HCT116 (cell line): ENCODE data around the gene SMYD3. TPM values are rescaled to one million over a fixed set of nuclear protein-coding genes. Genes with fewer than 3 reads are reported as not detected.

ENCODE experiments used
- ATAC-seq: fragments of 200-7000 bp; cut with Tn5 transposase; 2 replicates; pipeline ENCODE4 v1.9.1; 2020; ENCODE audit warnings: mild to moderate bottlenecking, moderate library complexity
- BruUV-seq: library from RNA; stranded (reverse); fragments of 400-500 nt; replicated peaks from 2 replicates; lab custom pipeline; 2021; lab: Mats Ljungman, UMichigan
- CTCF ChIA-PET: fragments of 300-600 bp; sonication (Branson Sonifier 250); formaldehyde crosslinking; loops from one replicate; lab custom pipeline; 2021; ENCODE audit warnings: antibody characterized with exemption; lab: Charles Lee
- POLR2A ChIA-PET: fragments of 300-600, 350-600 bp; sonication (Branson Sonifier 250); formaldehyde crosslinking; loops from one replicate; lab custom pipeline; 2021; ENCODE audit warnings: antibody characterized with exemption; lab: Charles Lee
- RAD21 ChIA-PET, 2 experiments: fragments of 300-600 bp; sonication (Branson Sonifier 250); formaldehyde crosslinking; loops; one replicate each; lab custom pipeline; 2023; ENCODE audit warnings: low total read pairs in 2 of 2; ENCODE audit not compliant: uncharacterized antibody in 2 of 2, unreplicated experiment in 2 of 2, low non-redundant PET in 1 of 2; lab: Charles Lee
- DNase-seq: peaks from one replicate; pipeline ENCODE4 v3.0.0-alpha.2; 2010; ENCODE audit warnings: low read depth, low spot score
- H2AFZ ChIP-seq: fragments of 200-600 bp; shearing (Covaris generic), sonication (generic); 2 replicates; pipeline ENCODE4 v1.6.1; 2017; ENCODE audit warnings: low read depth, mixed run types, mixed read lengths, antibody characterized with exemption, low read length; ENCODE audit not compliant: poor library complexity, severe bottlenecking
- H3K27ac ChIP-seq: 2 replicates; pipeline ENCODE4 v1.5.1; 2012; ENCODE audit warnings: low read depth, low read length
- H3K27me3 ChIP-seq: fragments of 200-600 bp; sonication (generic); 2 replicates; pipeline ENCODE4 v1.6.1; 2016; ENCODE audit warnings: mixed run types, low read length, mixed read lengths; ENCODE audit not compliant: insufficient read depth
- H3K36me3 ChIP-seq, 2 experiments: fragments of 200-500 bp in 1 of 2; fragments of 200-600 bp in 1 of 2; sonication (Bioruptor generic) in 1 of 2; sonication (generic) in 1 of 2; 2 replicates each; pipeline versions ENCODE4 v1.5.1 to v1.6.1; 2014 to 2016; ENCODE audit warnings: low read length in 2 of 2, inconsistent platforms in 1 of 2, mixed read lengths in 1 of 2, mixed run types in 1 of 2; ENCODE audit not compliant: insufficient read depth in 2 of 2, control insufficient read depth in 1 of 2
- H3K4me1 ChIP-seq, 2 experiments: fragments of 200-600 bp in 1 of 2; sonication (generic) in 1 of 2; 2 replicates each; pipeline versions ENCODE4 v1.5.1 to v1.6.1; 2012 to 2017; ENCODE audit warnings: low read length in 2 of 2, inconsistent platforms in 1 of 2, mild to moderate bottlenecking in 1 of 2, mixed read lengths in 1 of 2, mixed run types in 1 of 2, moderate library complexity in 1 of 2; ENCODE audit not compliant: insufficient read depth in 2 of 2, control insufficient read depth in 1 of 2
- H3K4me2 ChIP-seq: fragments of 200-600 bp; sonication (generic); 2 replicates; pipeline ENCODE4 v1.6.1; 2017; ENCODE audit warnings: mixed run types, low read length, mixed read lengths
- H3K4me3 ChIP-seq, 2 experiments: fragments of 200-600 bp in 1 of 2; sonication (generic) in 1 of 2; replicated peaks in 1 of 2; 2 replicates each; pipeline ENCODE4 v1.5.1; 2011 to 2016; ENCODE audit warnings: low read length in 2 of 2, control low read depth in 1 of 2, low read depth in 1 of 2, mild to moderate bottlenecking in 1 of 2, mixed read lengths in 1 of 2, mixed run types in 1 of 2
- H3K79me2 ChIP-seq: fragments of 200-600 bp; sonication (generic); 2 replicates; pipeline ENCODE4 v1.6.1; 2017; ENCODE audit warnings: mild to moderate bottlenecking, mixed run types, low read length, moderate library complexity, mixed read lengths; ENCODE audit not compliant: insufficient read depth
- H3K9ac ChIP-seq: fragments of 200-600 bp; sonication (generic); 2 replicates; pipeline ENCODE4 v1.6.1; 2016; ENCODE audit warnings: low read length, mixed read lengths
- H3K9me2 ChIP-seq: fragments of 200-600 bp; sonication (generic), shearing (Covaris generic); 2 replicates; pipeline ENCODE4 v1.6.1; 2017; ENCODE audit warnings: mixed run types, mild to moderate bottlenecking, moderate library complexity; ENCODE audit not compliant: insufficient read depth
- H3K9me3 ChIP-seq, 2 experiments: fragments of 200-500 bp in 1 of 2; fragments of 200-600 bp in 1 of 2; sonication (Bioruptor generic) in 1 of 2; sonication (generic) in 1 of 2; 2 replicates each; pipeline ENCODE4 v1.6.1; 2014 to 2017; ENCODE audit warnings: low read length in 2 of 2, mixed read lengths in 2 of 2, inconsistent platforms in 1 of 2, low read depth in 1 of 2, mild to moderate bottlenecking in 1 of 2, mixed run types in 1 of 2, moderate library complexity in 1 of 2; ENCODE audit not compliant: control insufficient read depth in 1 of 2, insufficient read depth in 1 of 2
- H4K20me1 ChIP-seq: fragments of 200-600 bp; sonication (generic), shearing (Covaris generic); 2 replicates; pipeline ENCODE4 v1.6.1; 2017; ENCODE audit warnings: mixed run types, mild to moderate bottlenecking, moderate library complexity; ENCODE audit not compliant: insufficient read depth
- CEBPB ChIP-seq: IDR thresholded peaks from 2 replicates; pipeline ENCODE4 v1.6.1; 2012; ENCODE audit warnings: low read depth
- ELF1 ChIP-seq: IDR thresholded peaks from 2 replicates; pipeline ENCODE4 v1.6.1; 2012; ENCODE audit warnings: low read depth, borderline replicate concordance
- EZH2 ChIP-seq: fragments of 200-600 bp; sonication (generic); IDR thresholded peaks from 2 replicates; pipeline ENCODE4 v1.6.1; 2017; ENCODE audit warnings: antibody characterized with exemption, mixed run types
- FOSL1 ChIP-seq: IDR thresholded peaks from 2 replicates; pipeline ENCODE4 v1.6.1; 2012; ENCODE audit warnings: low read depth
- JUND ChIP-seq: IDR thresholded peaks from 2 replicates; pipeline ENCODE4 v1.6.1; 2012
- POLR2A ChIP-seq: IDR thresholded peaks from 2 replicates; pipeline ENCODE4 v1.7.0; 2011; ENCODE audit warnings: borderline replicate concordance; ENCODE audit not compliant: insufficient read depth, insufficient read length; ENCODE audit errors: extremely low read depth
- RAD21 ChIP-seq: IDR thresholded peaks from 2 replicates; pipeline ENCODE4 v1.6.1; 2012; ENCODE audit warnings: low read depth, mild to moderate bottlenecking
- SIN3A ChIP-seq: IDR thresholded peaks from 2 replicates; pipeline ENCODE4 v1.6.1; 2012; ENCODE audit warnings: low read depth
- SP1 ChIP-seq: IDR thresholded peaks from 2 replicates; pipeline ENCODE4 v1.6.1; 2012; ENCODE audit warnings: low read depth
- TCF7L2 ChIP-seq: IDR thresholded peaks from 2 replicates; pipeline ENCODE4 v1.7.0; 2011; ENCODE audit warnings: borderline replicate concordance, inconsistent platforms; ENCODE audit not compliant: insufficient read depth, insufficient read length; ENCODE audit errors: extremely low read depth
- YY1 ChIP-seq: IDR thresholded peaks from 2 replicates; pipeline ENCODE4 v1.6.1; 2011; ENCODE audit warnings: low read length, low read depth, moderate library complexity, mild to moderate bottlenecking; ENCODE audit not compliant: insufficient replicate concordance; ENCODE audit errors: extremely low read depth
- intact Hi-C: fragments of 100-400 bp; cut with micrococcal nuclease; formaldehyde crosslinking; loops from 2 replicates; pipeline ENCODE4 v1.10.0; 2022
- total RNA-seq: library from RNA; stranded (reverse); gene quantifications from one replicate; pipeline ENCODE4 v1.2.1, GENCODE V29; 2021; ENCODE audit not compliant: unreplicated experiment
- TF ChIP-seq, protein P1 (sequence below): IDR thresholded peaks from 2 replicates; pipeline ENCODE4 v1.6.1; 2012; ENCODE audit warnings: low read depth
- TF ChIP-seq, protein P2 (sequence below): IDR thresholded peaks from 2 replicates; pipeline ENCODE4 v1.6.1; 2011; ENCODE audit warnings: mild to moderate bottlenecking, low read length, moderate library complexity; ENCODE audit not compliant: insufficient replicate concordance; ENCODE audit errors: extremely low read depth
- TF ChIP-seq, protein P3 (sequence below): IDR thresholded peaks from 2 replicates; pipeline ENCODE4 v1.6.1; 2012
- TF ChIP-seq, protein P4 (sequence below), 3 experiments: fragments of 200-600 bp in 1 of 3; sonication (generic) in 1 of 3; IDR thresholded peaks in 2 of 3; conservative IDR thresholded peaks in 1 of 3; 2 replicates each; pipeline ENCODE4 v1.5.1; 2012 to 2017; ENCODE audit warnings: low read depth in 2 of 3, low read length in 2 of 3, antibody characterized with exemption in 1 of 3, borderline replicate concordance in 1 of 3, control low read depth in 1 of 3, mild to moderate bottlenecking in 1 of 3, mixed read lengths in 1 of 3, mixed run types in 1 of 3, moderate library complexity in 1 of 3; ENCODE audit not compliant: insufficient read depth in 1 of 3

Gene SMYD3
- total RNA-seq, 1 experiment from 2014 or later = 33.6 TPM

DNA sequence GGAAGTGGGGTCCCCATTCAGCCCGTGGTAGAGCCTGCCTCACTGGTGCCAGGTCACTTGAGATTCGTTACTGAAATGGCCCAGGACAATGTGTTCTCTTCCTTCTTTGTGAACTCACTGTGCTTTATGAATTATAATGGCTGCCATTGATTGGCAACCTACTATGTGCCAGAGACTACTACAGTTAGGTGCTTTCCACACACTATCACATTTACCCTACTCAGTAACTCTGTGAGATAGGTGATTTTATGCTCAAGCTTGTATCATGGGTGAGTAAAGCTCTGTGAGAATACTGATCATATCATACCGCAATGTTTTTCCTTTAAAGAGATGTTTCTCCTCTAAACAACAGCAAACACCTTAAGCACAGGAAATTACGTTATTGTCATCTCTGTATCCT is 225.9 kb downstream of the SMYD3 start:
- intact Hi-C loops = loop anchor here (2.0 to 10.0 kb wide), 4 partner anchors 174 to 1126 kb away; partner anchors contain the start of gene KIF26B
- TF ChIP-seq FOSL1 (no peak), SP1 (no peak), RAD21 (no peak), CEBPB (no peak), JUND (no peak), POLR2A (no peak), YY1 (no peak), SIN3A (no peak), ELF1 (no peak), TCF7L2 (no peak), EZH2 (no peak)
- TF ChIP-seq, protein P1, sequence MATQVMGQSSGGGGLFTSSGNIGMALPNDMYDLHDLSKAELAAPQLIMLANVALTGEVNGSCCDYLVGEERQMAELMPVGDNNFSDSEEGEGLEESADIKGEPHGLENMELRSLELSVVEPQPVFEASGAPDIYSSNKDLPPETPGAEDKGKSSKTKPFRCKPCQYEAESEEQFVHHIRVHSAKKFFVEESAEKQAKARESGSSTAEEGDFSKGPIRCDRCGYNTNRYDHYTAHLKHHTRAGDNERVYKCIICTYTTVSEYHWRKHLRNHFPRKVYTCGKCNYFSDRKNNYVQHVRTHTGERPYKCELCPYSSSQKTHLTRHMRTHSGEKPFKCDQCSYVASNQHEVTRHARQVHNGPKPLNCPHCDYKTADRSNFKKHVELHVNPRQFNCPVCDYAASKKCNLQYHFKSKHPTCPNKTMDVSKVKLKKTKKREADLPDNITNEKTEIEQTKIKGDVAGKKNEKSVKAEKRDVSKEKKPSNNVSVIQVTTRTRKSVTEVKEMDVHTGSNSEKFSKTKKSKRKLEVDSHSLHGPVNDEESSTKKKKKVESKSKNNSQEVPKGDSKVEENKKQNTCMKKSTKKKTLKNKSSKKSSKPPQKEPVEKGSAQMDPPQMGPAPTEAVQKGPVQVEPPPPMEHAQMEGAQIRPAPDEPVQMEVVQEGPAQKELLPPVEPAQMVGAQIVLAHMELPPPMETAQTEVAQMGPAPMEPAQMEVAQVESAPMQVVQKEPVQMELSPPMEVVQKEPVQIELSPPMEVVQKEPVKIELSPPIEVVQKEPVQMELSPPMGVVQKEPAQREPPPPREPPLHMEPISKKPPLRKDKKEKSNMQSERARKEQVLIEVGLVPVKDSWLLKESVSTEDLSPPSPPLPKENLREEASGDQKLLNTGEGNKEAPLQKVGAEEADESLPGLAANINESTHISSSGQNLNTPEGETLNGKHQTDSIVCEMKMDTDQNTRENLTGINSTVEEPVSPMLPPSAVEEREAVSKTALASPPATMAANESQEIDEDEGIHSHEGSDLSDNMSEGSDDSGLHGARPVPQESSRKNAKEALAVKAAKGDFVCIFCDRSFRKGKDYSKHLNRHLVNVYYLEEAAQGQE = no peak
- TF ChIP-seq, protein P2, sequence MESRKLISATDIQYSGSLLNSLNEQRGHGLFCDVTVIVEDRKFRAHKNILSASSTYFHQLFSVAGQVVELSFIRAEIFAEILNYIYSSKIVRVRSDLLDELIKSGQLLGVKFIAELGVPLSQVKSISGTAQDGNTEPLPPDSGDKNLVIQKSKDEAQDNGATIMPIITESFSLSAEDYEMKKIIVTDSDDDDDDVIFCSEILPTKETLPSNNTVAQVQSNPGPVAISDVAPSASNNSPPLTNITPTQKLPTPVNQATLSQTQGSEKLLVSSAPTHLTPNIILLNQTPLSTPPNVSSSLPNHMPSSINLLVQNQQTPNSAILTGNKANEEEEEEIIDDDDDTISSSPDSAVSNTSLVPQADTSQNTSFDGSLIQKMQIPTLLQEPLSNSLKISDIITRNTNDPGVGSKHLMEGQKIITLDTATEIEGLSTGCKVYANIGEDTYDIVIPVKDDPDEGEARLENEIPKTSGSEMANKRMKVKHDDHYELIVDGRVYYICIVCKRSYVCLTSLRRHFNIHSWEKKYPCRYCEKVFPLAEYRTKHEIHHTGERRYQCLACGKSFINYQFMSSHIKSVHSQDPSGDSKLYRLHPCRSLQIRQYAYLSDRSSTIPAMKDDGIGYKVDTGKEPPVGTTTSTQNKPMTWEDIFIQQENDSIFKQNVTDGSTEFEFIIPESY = no peak
- TF ChIP-seq, protein P3, sequence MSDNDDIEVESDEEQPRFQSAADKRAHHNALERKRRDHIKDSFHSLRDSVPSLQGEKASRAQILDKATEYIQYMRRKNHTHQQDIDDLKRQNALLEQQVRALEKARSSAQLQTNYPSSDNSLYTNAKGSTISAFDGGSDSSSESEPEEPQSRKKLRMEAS = no peak
- TF ChIP-seq, protein P4, sequence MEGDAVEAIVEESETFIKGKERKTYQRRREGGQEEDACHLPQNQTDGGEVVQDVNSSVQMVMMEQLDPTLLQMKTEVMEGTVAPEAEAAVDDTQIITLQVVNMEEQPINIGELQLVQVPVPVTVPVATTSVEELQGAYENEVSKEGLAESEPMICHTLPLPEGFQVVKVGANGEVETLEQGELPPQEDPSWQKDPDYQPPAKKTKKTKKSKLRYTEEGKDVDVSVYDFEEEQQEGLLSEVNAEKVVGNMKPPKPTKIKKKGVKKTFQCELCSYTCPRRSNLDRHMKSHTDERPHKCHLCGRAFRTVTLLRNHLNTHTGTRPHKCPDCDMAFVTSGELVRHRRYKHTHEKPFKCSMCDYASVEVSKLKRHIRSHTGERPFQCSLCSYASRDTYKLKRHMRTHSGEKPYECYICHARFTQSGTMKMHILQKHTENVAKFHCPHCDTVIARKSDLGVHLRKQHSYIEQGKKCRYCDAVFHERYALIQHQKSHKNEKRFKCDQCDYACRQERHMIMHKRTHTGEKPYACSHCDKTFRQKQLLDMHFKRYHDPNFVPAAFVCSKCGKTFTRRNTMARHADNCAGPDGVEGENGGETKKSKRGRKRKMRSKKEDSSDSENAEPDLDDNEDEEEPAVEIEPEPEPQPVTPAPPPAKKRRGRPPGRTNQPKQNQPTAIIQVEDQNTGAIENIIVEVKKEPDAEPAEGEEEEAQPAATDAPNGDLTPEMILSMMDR (IDR thresholded peaks at IDR 0.05 in 2 of 3, conservative IDR thresholded peaks at IDR 0.05 in 1 of 3; ENCODE audit: borderline replicate concordance in 1 of 3, insufficient read depth in 1 of 3, low read depth in 2 of 3, low read length in 2 of 3) = no peak
- no peak overlapping the region for H3K9ac ChIP-seq
- H4K20me1 ChIP-seq = no peaks in the 10 kb centered on the region
- ChIA-PET CTCF (interaction anchor here (0.6 to 1.1 kb wide), 2 partner anchors 268 to 269 kb away, joined by 4 to 6 read pairs; no protein-coding TSS in a partner anchor), POLR2A (no interaction called here), RAD21 (interaction anchor here in 1 of 2 experiments (0.7 kb wide), 1 partner anchor 1128 kb away, joined by 3 read pairs; no protein-coding TSS in a partner anchor)
- no peak for DNase-seq
- H3K9me2 ChIP-seq = no peaks in the 10 kb centered on the region
- no peaks in the 10 kb centered on the region for H3K36me3 ChIP-seq
- H3K27ac ChIP-seq = no peak overlapping the region
- H3K9me3 ChIP-seq = no peaks in the 10 kb centered on the region
- no peak overlapping the region for H3K4me2 ChIP-seq
- H3K4me1 ChIP-seq = no peaks in the 10 kb centered on the region
- BruUV-seq = no TSS peak
- no peak for ATAC-seq
- no peaks in the 10 kb centered on the region for H3K79me2 ChIP-seq
- H2AFZ ChIP-seq = no peak overlapping the region
- H3K4me3 ChIP-seq = no peak overlapping the region
- no peaks in the 10 kb centered on the region for H3K27me3 ChIP-seq
